GM12878 (cell line): ENCODE data around the gene FASTK. TPM values are rescaled to one million over a fixed set of nuclear protein-coding genes. Genes with fewer than 3 reads are reported as not detected.

Experiments
- ATAC-seq: fragments of 200-7000 bp; cut with Tn5 transposase; 3 replicates; pipeline ENCODE4 v1.9.1; 2020; ENCODE audit warnings: mild to moderate bottlenecking, moderate library complexity
- BruUV-seq: library from RNA; stranded (reverse); fragments of 400-500 nt; replicated peaks from 2 replicates; lab custom pipeline; 2021; lab: Mats Ljungman, UMichigan
- CTCF ChIA-PET: fragments of 300-600 bp; sonication (Branson Sonifier 250); formaldehyde crosslinking; extraction: SDS; loops from one replicate; lab custom pipeline; 2021; ENCODE audit warnings: inconsistent platforms; lab: Yijun Ruan, JAX
- POLR2A ChIA-PET: fragments of 350-600 bp; formaldehyde crosslinking; extraction: SDS; loops from one replicate; lab custom pipeline; 2021; ENCODE audit warnings: inconsistent platforms; lab: Charles Lee
- RAD21 ChIA-PET: fragments of 300-600 bp; sonication (Branson Sonifier 250); formaldehyde crosslinking; loops from one replicate; lab custom pipeline; 2023; ENCODE audit warnings: antibody characterized with exemption; ENCODE audit not compliant: unreplicated experiment; lab: Charles Lee
- SMC1A ChIA-PET: fragments of 300-600 bp; sonication (Branson Sonifier 250); formaldehyde crosslinking; loops from one replicate; lab custom pipeline; 2023; ENCODE audit not compliant: unreplicated experiment, uncharacterized antibody; lab: Charles Lee
- DNase-seq: peaks from one replicate; pipeline ENCODE4 v3.0.0-alpha.2; 2011; ENCODE audit warnings: low read depth, low spot score
- FAIRE-seq: peaks from 3 replicates; lab custom pipeline; 2011; peaks lifted over from hg19 to GRCh38; lab: Jason Lieb, UNC
- H2AFZ ChIP-seq: 2 replicates; pipeline ENCODE4 v1.6.0; 2011; ENCODE audit warnings: low read depth, low read length, control low read depth; ENCODE audit not compliant: control insufficient read depth
- H3K27ac ChIP-seq: 2 replicates; pipeline ENCODE4 v1.5.1; 2011; ENCODE audit warnings: control low read depth; ENCODE audit not compliant: control insufficient read depth, insufficient read depth
- H3K27me3 ChIP-seq, 2 experiments: replicated peaks in 1 of 2; 2 replicates each; pipeline versions ENCODE4 v1.6.0 to v1.6.1; 2011; ENCODE audit warnings: low read length in 1 of 2; ENCODE audit not compliant: control insufficient read depth in 2 of 2, insufficient read depth in 2 of 2
- H3K36me3 ChIP-seq, 2 experiments: 2 replicates each; pipeline ENCODE4 v1.5.1; 2011; ENCODE audit warnings: low read length in 1 of 2; ENCODE audit not compliant: control insufficient read depth in 2 of 2, insufficient read depth in 2 of 2
- H3K4me1 ChIP-seq: 2 replicates; pipeline ENCODE4 v1.6.1; 2011; ENCODE audit warnings: mild to moderate bottlenecking, low read length, moderate library complexity, mixed read lengths; ENCODE audit not compliant: control insufficient read depth, insufficient read depth
- H3K4me2 ChIP-seq: 2 replicates; pipeline ENCODE4 v1.6.0; 2011; ENCODE audit warnings: control low read depth; ENCODE audit not compliant: control insufficient read depth, insufficient read depth
- H3K4me3 ChIP-seq: fragments of 200-600 bp; sonication (generic); 2 replicates; pipeline ENCODE4 v1.5.1; 2016
- H3K79me2 ChIP-seq: 2 replicates; pipeline ENCODE4 v1.6.0; 2011; ENCODE audit warnings: low read length; ENCODE audit not compliant: control insufficient read depth, insufficient read depth
- H3K9ac ChIP-seq: 2 replicates; pipeline ENCODE4 v1.8.0; 2011; ENCODE audit warnings: low read length, control low read depth, mixed read lengths; ENCODE audit not compliant: control insufficient read depth, insufficient read depth
- H3K9me3 ChIP-seq: replicated peaks from 3 replicates; pipeline ENCODE4 v1.5.1; 2011; ENCODE audit warnings: mild to moderate bottlenecking, low read length; ENCODE audit not compliant: control insufficient read depth, insufficient read depth
- H4K20me1 ChIP-seq: 2 replicates; pipeline ENCODE4 v1.6.0; 2011; ENCODE audit not compliant: control insufficient read depth, insufficient read depth
- BACH1 ChIP-seq: fragments of 450-650 bp; IDR thresholded peaks from 2 replicates; pipeline ENCODE4 v1.6.1; 2017; ENCODE audit warnings: mild to moderate bottlenecking, borderline replicate concordance
- EZH2 ChIP-seq: IDR thresholded peaks from 2 replicates; pipeline ENCODE4 v1.6.1; 2012; ENCODE audit warnings: low read depth, mild to moderate bottlenecking, control low read depth, inconsistent platforms, low read length, borderline replicate concordance; ENCODE audit not compliant: control insufficient read depth
- RCOR1 ChIP-seq: conservative IDR thresholded peaks from 2 replicates; pipeline ENCODE4 v1.6.1; 2012; ENCODE audit warnings: low read depth, low read length, improper control_type of control experiment
- SMC3 ChIP-seq: IDR thresholded peaks from 2 replicates; pipeline ENCODE4 v1.6.1; 2011; ENCODE audit warnings: low read length, improper control_type of control experiment, borderline replicate concordance
- WGBS: methylation state at CpG from one replicate; pipeline ENCODE4 v1.1.6; 2016; ENCODE audit warnings: low lambda C conversion rate; ENCODE audit not compliant: insufficient replicate concordance, insufficient coverage; ENCODE audit errors: missing lambda C conversion rate; 5-methylcytosine and 5-hydroxymethylcytosine counted together
- in situ Hi-C: fragments of 300-500 bp; cut with MboI; formaldehyde crosslinking; loops from 9 replicates; pipeline ENCODE4 v1.14.3; 2018; ENCODE audit warnings: mixed read lengths
- intact Hi-C: fragments of 100-400 bp; cut with micrococcal nuclease; formaldehyde crosslinking; loops from one replicate; pipeline ENCODE4 v1.14.2; 2022; ENCODE audit not compliant: unreplicated experiment
- polyA plus RNA-seq, 11 experiments: library from polyadenylated mRNA; depleted of rRNA in 4 of 11; unstranded in 6 of 11; stranded (reverse) in 5 of 11; fragments of >200 nt; fragmentation: Nextera tagmentation in 4 of 11; fragmentation: Illumina TruSeq in 1 of 11; extraction: Ambion mirVana in 4 of 11; extraction: Trizol in 1 of 11; gene quantifications; 1 replicate in 1 of 11; 2 replicates in 10 of 11; pipeline versions ENCODE4 v1.2.1 to v1.2.3, GENCODE V29; 2011 to 2016; ENCODE audit warnings: inconsistent platforms in 2 of 11, missing spikeins in 2 of 11, low read depth in 1 of 11
- total RNA-seq, 4 experiments: library from RNA; depleted of rRNA in 3 of 4; stranded (reverse); fragments of >200 nt in 3 of 4; fragmentation: Illumina TruSeq in 1 of 4; extraction: Trizol in 1 of 4; gene quantifications; 2 replicates each; pipeline versions ENCODE4 v1.2.1 to v1.2.3, GENCODE V29; 2013 to 2021
- TF ChIP-seq, protein P1 (sequence below): fragments of 450-650 bp; IDR thresholded peaks from 2 replicates; pipeline ENCODE4 v1.6.1; 2016; ENCODE audit warnings: mild to moderate bottlenecking
- TF ChIP-seq, protein P2 (sequence below): IDR thresholded peaks from 2 replicates; pipeline ENCODE4 v1.6.1; 2011; ENCODE audit warnings: low read depth, mild to moderate bottlenecking, low read length, moderate library complexity, borderline replicate concordance; ENCODE audit errors: extremely low read depth

The FASTK gene
- total and polyA plus RNA-seq, 10 of the 15 experiments (the other 5 are each of a cell fraction or from before 2014, with no cell fraction given), result 0.19 to 102 (median 54.5) TPM

DNA sequence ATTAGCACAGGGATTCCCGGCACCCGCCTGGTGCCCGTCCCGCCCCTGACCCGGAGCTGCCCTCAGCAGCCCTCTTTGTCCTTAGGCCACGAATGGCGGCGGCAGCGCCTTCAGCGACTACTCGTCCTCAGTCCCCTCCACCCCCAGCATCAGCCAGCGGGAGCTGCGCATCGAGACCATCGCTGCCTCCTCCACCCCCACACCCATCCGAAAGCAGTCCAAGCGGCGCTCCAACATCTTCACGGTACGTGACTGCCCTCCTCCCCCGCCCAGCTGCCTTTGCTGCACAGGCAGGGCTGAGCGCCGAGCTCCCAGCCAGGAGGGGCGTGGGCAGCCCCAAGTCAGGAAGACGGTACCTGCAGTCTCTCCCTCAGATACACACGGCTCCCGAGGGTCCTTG lies 39.3 kb upstream of the FASTK start:
- Histone ChIP-seq H3K9me3 (no peaks in the 10 kb centered on the region), H3K27ac (no peak overlapping the region), H2AFZ (no peak overlapping the region), H4K20me1 (no peaks in the 10 kb centered on the region), H3K4me1 (no peaks in the 10 kb centered on the region), H3K27me3 (no peaks in the 10 kb centered on the region), H3K4me2 (no peak overlapping the region), H3K36me3 (peaks cover 4 to 26% of the 10 kb centered on the region in 2 experiments; a peak in 3 of 4 replicates), H3K79me2 (no peaks in the 10 kb centered on the region), H3K9ac (no peak overlapping the region), H3K4me3 (no peak overlapping the region)
- ATAC-seq (no peak), DNase-seq (no peak), FAIRE-seq (no peak)
- BruUV-seq, result no TSS peak
- ChIA-PET POLR2A (no interaction called here), CTCF (interaction anchor here (0.6 to 1.4 kb wide), 3 partner anchors 12 to 124 kb away, joined by 3 to 4 read pairs (median 3); no protein-coding TSS in a partner anchor), RAD21 (no interaction called here), SMC1A (no interaction called here)
- TF ChIP-seq, protein P1, sequence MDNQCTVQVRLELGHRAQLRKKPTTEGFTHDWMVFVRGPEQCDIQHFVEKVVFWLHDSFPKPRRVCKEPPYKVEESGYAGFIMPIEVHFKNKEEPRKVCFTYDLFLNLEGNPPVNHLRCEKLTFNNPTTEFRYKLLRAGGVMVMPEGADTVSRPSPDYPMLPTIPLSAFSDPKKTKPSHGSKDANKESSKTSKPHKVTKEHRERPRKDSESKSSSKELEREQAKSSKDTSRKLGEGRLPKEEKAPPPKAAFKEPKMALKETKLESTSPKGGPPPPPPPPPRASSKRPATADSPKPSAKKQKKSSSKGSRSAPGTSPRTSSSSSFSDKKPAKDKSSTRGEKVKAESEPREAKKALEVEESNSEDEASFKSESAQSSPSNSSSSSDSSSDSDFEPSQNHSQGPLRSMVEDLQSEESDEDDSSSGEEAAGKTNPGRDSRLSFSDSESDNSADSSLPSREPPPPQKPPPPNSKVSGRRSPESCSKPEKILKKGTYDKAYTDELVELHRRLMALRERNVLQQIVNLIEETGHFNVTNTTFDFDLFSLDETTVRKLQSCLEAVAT, result no peak
- TF ChIP-seq EZH2 (no peak), RCOR1 (no peak), BACH1 (no peak), SMC3 (no peak)
- TF ChIP-seq, protein P2, sequence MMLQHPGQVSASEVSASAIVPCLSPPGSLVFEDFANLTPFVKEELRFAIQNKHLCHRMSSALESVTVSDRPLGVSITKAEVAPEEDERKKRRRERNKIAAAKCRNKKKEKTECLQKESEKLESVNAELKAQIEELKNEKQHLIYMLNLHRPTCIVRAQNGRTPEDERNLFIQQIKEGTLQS, result no peak
- intact Hi-C loops, result no loop called here
- in situ Hi-C loops, result no loop called here
- 84% methylated on average over 22 of the region's 27 CpGs for WGBS
